Erythroblast (primary cell): ENCODE measurements around the gene DUS4L.

Experiments
- GATA1 ChIP-seq: IDR thresholded peaks from 2 replicates; pipeline ENCODE4 v1.6.1; 2011; ENCODE audit warnings: low read depth, mild to moderate bottlenecking, control low read depth, low read length, moderate library complexity
- POLR2A ChIP-seq: IDR thresholded peaks from 2 replicates; pipeline ENCODE4 v1.6.1; 2011; ENCODE audit warnings: mild to moderate bottlenecking, low read length

DNA sequence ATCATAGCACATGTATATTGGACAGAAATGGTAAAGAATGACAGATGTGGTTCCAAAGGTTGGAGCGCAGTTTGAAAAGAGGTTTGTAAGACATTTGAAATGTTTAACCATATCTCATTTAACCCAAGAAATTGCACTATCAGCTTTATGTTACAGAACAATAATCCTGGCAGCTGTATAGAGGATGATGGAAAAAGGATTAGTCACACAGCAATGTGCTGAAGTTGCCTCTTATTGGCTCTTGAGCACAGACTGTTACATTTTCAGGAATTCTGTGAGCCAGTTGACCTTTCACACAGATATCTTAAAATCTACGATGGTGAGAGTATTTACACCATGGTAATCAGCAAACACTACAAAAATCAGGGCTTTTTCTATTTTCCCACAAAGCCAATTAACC is 3.9 kb upstream of the DUS4L start:
- TF ChIP-seq POLR2A = no peak
- TF ChIP-seq GATA1 = no peak
